GM21717 (cell line): ENCODE results near the gene GALR2.

Source experiments
- ATAC-seq: cut with Tn5 transposase; IDR thresholded peaks from one replicate; pipeline ENCODE4 v1.9.1; 2021; ENCODE audit warnings: mild to moderate bottlenecking, moderate library complexity; ENCODE audit not compliant: unreplicated experiment

Gene GALR2

GRCh38 chr17:76079535-76079955 lies 5.0 kb downstream of the GALR2 start:
- ATAC-seq: no peak

GRCh38 chr17:76079956-76080767 lies 5.6 kb downstream of the GALR2 start:
- ATAC-seq: no peak

DNA sequence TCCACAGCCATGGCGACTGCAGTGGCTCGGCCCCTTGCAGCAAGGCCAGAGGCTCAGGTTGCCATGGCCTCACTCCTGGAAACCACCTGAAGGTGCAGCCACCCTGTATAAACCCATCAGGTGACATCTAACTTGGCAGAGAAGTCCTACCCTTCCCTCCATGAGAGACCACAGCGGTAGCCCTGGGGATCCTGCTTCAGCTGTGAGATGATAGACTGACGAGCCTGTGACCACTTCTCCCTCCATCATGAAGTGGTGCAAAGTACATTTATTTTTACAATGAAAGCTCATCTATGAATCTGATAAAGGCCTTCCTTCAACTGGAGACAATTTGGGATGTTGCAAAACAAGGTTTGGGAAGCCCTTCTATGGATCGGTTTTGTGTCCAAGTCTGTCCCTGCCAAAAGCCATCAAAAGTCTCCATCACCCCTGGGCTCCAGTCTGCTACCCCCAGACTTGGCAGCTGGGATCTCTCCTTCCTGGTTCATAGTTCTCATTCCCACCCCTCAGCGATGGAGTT lies 6.2 kb downstream of the GALR2 start:
- ATAC-seq: no peak

DNA sequence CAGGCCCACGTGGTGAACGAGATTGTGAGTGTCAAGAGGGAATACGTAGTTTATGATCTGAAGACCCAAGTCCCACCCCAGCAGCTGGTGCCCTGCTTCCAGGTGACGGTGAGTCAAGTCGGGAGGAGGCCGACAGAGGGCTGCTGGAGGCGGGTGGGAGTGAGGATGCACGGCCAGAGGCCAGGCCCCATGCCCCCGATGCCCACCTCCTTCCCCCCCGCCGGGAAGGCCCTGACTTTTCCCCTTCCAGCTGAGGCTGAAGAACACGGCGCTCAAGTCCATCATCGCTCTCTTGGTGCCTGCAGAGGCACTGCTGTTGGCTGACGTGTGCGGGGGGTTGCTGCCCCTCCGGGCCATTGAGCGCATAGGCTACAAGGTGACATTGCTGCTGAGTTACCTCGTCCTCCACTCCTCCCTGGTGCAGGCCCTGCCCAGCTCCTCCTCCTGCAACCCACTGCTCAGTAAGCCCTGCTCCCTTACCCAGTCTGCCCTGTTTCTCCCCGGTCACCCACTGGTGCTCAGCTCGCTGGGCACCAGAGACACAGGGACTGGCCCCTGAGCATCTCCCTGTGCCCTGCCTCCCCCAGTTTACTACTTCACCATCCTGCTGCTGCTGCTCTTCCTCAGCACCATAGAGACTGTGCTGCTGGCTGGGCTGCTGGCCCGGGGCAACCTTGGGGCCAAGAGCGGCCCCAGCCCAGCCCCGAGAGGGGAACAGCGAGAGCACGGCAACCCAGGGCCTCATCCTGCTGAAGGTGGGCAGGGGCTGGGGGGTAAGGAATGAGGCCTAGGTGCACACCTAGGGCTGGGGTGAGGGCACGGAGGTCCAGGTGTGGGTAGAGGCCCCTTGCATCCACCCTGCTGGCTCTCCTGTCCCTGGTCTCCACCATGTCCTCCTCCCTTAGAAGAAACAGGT lies 7.0 kb downstream of the GALR2 start:
- no peak for ATAC-seq

- no peak for ATAC-seq
Measured at GRCh38 chr17:76082326-76083251, 8.0 kb downstream of the GALR2 start.

- ATAC-seq: no peak
Measured at GRCh38 chr17:76083536-76084182, 9.1 kb downstream of the GALR2 start.

DNA sequence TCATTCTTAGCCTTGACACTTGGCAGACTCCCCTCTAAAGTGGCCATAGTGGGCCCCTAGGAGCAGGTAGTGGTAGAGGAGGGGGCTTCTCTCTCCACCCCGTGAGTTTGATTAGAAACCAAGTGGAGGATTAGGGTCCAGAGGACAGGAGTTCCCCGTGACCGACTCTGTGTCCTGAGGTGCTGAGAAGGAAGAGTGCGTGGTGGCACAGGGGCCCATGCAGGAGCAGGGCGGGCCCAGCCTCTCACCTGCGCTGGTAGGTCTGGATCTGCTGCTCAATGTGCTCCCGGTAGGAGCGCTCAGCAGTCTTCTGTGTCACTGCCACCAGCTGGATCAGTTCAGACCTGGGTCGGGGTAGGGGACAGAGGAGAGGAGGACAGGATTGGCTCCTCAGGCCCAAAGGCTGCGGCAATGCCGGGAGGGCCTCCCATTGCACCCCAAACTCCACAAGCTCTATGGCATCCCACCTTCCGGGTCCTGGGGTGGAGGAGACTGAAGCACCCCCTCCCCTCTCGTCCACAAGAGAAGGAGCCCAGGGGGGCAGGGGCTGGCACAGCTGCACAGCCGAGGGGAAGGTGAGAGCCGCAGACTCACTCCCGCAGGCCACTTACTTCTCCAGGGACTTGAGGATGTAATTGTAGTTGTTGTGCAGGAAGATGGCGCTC lies 10.6 kb downstream of the GALR2 start:
- ATAC-seq: no peak

- no peak for ATAC-seq
Measured at GRCh38 chr17:76085731-76086366, 11.3 kb downstream of the GALR2 start.

DNA sequence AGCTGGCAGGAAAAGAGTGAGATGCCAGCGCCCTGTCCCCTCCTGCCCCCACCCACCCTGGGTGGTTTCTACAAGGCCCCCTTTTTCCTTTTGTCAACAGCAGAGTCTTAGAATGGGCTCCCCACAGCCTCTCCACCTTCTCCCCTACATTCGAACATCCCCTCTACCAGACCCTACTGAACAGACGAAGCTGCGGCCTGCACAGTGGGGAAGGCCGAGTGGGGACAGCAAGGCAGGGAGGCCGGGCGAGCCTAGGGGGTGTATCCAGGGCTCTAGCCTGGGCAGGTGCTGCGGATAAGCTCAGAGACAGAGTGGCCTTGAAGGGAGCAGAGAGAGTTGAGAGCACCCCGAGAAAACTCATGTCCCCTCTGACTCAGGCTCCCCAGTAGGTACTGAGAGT lies 11.8 kb downstream of the GALR2 start:
- ATAC-seq: no peak

DNA sequence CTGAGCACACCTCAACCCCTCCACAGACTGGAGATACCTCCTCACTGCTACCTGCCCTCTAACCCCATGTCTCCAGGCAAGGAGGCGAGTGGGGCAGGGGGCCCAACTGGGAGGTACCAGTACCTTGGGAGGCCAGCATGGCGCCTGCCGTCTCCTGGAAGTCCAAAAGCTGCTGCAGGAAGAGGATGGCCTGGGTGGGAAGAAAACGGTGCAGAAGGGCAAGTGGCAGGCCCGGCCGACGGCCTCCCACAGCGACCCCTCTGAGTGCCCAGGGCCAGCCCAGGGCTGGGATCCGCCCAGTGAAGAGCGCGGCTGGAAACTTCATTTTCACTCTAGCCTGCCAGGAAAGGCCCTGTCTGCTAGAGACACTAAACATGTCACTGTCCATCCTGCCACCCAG lies 12.9 kb downstream of the GALR2 start:
- no peak for ATAC-seq

DNA sequence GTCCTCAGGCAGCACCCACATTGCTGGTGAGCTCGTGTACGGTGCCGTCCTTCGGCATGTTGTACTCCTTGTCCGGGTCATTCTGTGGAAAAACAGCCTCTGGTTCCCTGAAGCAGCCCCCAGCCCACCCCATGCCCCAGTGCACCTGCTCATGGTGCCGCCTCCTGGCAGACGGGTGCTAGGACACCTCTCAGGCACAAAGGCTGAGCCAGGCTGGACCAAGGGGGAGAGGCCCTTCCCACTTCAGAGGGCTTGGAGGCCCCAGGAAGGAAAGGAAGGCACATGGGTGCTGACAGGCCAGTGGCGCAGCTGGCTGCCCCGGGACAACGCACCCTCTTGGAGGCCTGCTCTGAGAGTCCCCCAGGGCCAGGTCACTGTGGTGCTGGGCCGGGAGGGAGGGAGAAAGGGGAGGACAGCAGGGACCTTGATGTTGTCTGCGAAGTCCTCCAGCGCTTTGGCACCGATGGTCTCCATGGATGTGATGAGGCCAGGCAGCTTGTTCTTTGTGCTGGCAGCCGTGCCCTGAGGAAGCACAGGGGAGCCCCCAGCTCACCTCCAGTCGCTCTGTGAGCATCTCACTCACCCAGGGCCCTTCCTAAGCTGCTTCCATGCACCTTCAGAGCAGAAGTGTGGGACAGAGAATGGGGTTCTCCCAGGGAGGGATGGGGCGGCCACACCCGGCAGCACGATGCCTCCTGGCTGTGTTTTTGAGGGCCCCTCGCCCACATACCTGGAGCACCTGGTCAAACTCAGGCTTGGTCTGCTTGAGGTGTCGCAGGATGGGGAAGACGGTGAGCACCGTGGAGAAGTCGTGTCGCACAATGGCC lies 13.7 kb downstream of the GALR2 start:
- ATAC-seq: no peak

GRCh38 chr17:76088868-76089576 lies 14.4 kb downstream of the GALR2 start:
- no peak for ATAC-seq

GRCh38 chr17:76089680-76090516 lies 15.3 kb downstream of the GALR2 start:
- no peak for ATAC-seq

DNA sequence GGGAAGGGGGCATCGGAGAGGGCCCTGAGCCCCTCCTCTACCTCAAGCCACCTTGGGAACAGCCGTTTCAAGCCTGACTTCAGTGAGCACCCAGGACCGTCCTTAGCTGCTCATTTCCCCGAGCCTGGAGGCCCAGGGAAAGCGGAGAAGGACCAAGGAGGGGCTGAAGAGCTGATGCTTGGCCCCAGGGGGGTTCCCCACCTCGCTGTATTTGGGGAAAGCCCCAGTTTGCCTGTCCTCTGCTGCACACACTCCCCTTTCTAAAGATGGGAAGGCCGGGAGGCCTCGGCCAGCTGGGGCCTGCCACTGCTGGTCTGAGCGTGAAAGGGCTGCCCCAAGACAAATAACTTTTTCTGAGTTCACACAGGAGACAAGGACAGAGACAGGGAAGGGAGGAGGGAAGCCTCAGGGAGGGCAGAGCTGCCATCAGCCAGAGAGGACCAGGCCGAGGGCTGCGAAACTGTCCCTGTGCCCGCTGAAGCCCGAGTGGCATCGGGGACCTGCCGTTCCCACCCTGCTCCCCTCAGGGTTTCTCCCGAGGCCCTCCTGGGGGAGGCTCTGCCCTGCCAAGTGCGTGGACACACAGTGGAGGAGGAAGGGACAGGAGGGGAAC lies 16.0 kb downstream of the GALR2 start:
- ATAC-seq: no peak

GRCh38 chr17:76091526-76092286 lies 17.1 kb downstream of the GALR2 start:
- ATAC-seq: no peak
